GM18873 (cell line): Measurements from ENCODE around the gene ERBIN.
"Not testable (repeated sequence)": the region's sequence is repeated elsewhere in the genome, so short reads cannot be mapped to it uniquely, and the experiment has no call there.

ENCODE experiments used
- ATAC-seq: cut with Tn5 transposase; IDR thresholded peaks from one replicate; pipeline ENCODE4 v1.9.1; 2021; ENCODE audit warnings: mild to moderate bottlenecking, moderate library complexity, moderate number of reproducible peaks; ENCODE audit not compliant: unreplicated experiment, low FRiP score

The ERBIN gene

DNA sequence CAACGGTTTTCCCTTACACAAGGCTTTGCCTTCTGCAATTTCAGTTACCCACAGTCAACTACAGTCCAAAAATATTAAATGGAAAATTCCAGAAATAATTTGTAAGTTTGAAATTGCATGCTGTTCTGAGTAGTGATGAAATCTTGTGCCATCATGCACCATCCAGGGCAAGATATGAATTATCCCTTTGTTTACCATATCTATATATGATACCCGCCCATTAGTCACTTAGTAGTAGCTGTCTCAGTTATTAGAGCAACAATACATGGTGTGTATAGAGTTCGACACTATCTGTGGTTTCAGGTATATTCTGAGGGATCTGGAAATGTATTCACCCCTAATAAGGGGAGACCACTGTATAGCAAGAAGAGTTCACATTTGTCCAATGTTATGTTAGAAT is 29.4 kb downstream of the ERBIN start:
- no peak for ATAC-seq

DNA sequence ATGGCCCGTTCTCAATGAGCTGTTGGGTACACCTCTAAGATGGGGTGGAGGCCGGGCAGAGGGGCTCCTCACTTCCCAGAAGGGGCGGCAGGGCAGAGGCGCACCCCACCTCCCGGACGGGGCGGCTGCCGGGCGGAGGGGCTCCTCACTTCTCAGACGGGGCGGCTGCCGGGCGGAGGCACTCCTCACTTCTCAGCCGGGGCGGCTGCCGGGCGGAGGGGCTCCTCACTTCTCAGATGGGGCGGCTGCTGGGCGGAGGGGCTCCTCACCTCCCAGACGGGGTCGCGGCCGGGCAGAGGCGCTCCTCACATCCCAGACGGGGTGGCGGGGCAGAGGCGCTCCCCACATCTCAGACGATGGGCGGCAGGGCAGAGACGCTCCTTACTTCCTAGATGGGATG is 31.3 kb downstream of the ERBIN start:
- not testable (repeated sequence) for ATAC-seq

DNA sequence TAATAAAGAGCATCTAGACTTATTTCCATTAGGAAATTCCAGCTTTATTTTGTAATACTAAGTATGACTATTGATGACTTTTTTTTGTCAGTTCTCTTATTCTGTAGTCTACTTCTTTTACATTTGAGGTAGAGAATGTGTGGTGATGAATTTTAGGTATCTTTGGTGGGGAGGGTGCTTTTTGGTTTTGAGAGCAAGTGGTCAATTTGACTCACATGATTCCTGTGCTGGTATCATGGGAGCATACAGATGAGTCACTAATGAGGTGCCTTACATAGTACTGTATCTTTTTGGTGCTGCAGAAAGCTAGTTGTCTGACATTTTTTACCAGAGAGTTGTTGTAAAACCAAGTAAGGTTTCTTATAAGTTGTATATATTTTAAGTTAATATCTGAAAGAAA is 35.3 kb downstream of the ERBIN start:
- ATAC-seq, result peak; percentile 92

DNA sequence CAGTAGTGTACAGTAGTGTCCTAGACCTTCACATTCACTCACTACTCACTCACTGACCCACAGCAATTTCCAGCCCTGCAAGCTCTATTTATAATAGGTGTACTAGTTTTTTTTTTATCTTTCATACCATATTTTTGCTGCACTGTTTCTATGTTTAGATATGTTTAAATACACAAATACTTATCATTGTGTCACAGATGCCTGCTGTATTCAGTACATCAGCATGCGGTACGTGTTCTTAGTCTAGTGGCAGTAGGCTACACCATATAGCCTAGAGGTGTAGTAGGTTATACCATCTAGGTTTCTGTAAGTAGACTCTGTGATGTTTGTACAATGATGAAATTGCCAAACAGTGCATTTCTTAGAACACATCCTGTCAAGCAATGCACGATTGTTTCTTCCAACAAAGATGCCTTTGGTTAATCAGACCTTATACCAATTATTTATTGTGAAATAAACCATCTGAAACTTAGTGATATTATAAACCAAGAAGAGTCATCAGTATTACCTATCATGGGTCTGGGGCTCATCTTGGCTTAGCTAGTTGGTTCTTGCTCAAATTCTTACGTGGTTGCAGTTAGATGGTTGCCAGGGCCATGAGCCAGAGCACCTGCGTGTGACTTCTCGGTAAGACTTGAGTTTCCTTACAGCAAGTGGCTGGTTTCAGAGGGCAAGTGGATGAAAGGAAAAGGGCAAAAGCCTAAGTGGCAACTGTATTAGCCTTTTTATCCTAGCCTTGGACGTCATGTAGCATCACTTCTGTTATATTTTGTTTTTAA is 41.1 kb downstream of the ERBIN start:
- ATAC-seq, result no peak

DNA sequence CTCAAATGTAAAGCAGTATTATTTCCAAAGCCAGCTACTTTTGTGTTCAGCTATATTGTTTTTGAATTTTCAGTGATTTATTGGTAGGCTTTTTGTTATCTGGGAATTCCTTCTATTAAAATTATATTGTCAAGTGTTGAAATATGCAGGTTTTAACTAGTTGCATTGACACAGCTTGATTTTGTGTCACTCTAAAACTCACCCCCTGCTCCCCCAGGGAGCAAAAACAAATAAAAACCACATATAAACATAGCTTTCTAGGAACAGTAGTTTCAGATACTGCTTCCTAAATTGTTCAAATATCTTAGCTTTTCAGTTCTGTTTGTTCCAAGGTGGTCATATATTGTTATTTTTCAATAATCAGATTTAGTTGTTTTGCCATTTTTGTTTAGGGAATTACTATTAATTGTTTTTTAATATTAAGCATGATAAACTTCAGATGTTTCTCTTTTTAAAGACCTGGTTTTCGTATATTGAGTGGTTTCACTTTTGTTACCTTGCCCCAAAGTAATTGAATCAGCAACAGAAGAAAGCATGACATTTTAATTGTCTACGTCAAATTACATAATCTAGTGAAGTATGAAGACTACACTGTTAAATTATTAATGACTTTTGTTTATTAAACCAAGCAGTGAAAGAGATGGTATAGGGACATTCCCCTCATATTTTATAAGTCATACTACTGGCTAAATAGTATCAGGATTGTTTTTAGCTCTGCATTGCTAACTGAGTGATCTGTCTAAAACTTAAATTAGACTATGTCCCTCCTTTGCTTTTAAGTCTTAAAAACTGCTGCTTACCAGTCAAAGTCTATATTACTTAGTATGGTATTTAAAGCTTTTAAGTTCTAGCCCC is 43.4 kb downstream of the ERBIN start:
- ATAC-seq, result no peak

DNA sequence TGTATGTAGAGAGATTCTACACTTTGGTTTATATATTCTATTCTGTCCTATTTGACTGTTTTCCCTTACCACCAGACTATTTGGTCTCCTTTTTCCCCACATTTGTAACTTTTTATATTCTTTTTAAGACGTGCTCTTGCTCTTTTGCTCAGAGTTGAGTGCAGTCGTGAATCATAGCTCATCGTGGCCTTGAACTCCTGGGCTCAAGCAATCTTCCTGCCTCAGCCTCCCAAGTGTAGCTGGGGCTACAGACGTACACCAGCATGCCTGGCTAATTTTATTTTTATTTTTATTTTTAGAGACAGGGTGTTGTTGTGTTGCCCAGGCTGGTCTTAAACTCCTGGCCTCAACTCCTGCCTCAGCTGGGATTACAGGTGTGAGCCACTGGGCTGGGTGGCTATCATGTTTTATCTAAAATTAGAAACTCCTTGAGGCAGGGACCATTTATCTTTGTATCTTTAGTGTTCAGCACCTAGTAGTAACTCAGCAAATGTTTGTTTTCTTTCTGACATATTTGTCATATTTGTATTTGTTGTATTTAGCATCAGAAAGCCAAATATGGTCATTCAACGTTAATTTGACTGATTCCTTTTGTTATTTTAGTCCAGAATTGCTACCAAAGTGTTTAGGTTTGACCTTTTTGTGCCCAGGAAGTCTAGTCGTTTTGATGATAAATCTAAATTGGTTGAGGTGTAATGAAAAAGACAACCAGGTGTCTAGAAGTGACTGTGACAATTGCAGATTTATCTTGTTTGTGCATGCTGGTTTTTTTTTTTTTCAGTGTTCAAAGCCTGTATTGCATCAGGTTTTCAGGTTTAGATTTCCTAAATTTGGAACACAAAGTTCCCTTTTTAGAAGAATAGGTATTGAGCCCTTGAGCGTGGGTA is 44.3 kb downstream of the ERBIN start:
- no peak for ATAC-seq

DNA sequence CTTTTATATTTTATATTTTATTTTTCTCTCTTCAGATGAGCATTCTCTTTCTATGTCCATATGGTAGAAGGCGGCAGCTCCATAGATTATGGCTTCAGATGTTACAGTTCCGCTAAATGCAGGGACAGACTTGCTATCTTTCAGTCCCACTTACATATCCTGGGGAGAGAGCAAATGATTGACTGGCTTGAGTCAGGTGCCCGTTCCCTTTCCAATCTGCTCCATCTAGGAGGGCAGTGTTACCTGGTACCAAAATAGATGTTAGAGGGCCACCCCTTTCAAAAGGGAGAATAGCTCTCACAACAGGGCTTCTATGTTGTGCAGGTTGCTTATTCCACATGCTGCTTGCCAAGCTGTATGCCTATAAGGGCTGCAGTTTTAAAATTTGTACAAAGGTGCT is 45.3 kb downstream of the ERBIN start:
- no peak for ATAC-seq

DNA sequence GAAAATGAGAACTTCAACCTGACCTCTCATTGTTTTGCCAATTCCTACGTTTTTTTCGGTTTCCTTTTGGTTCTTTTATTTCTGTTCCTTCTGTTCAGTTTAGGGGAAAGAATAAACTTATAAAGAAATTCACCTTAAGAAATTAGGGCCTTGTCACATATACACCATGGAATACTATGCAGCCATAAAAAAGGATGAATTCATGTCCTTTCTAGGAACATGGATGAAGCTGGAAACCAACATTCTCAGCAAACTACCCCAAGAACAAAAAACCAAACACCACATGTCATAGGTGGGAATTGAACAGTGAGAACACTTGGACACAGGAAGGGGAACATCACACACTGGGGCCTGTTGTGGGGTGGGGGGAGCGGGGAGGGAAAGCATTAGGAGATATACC is 46.5 kb downstream of the ERBIN start:
- not testable (repeated sequence) for ATAC-seq

DNA sequence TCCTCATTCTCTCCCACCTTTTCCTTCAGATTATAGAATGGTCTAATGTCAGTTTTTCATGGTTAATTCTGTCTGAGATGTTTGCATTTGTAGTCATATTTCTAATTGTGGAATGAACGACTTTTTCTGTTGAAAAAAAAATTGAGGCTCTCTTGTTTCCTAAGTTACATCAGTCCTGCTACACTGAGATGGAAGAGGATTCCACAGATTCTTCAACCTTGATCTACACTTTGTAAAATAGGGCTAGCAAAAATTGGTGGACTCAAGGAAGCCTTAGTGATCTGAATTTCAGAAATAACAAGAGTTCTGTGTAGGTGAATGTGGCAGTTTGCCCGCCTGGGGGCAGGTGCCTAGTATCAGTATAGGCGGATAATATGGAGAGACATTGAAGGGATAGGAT is 51.9 kb downstream of the ERBIN start:
- no peak for ATAC-seq

DNA sequence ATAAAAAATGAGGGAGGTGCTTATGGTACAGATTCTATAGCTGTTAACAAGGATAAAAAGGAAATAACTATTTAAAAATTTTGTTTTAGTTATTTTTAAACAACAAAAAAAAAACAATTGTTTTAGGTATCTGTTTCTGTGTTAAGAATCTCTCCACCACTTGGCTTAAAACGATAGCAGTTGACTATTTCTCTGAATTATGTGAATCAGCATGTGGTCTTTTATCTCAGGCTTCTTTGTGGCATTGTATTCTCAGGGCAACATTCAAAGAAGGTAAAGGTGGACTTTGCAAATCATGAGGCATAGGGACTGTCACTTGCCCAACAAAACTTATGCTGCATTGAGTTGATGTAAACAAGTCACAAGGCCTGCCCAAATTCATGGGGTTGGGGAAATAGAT is 55.2 kb downstream of the ERBIN start:
- no peak for ATAC-seq

DNA sequence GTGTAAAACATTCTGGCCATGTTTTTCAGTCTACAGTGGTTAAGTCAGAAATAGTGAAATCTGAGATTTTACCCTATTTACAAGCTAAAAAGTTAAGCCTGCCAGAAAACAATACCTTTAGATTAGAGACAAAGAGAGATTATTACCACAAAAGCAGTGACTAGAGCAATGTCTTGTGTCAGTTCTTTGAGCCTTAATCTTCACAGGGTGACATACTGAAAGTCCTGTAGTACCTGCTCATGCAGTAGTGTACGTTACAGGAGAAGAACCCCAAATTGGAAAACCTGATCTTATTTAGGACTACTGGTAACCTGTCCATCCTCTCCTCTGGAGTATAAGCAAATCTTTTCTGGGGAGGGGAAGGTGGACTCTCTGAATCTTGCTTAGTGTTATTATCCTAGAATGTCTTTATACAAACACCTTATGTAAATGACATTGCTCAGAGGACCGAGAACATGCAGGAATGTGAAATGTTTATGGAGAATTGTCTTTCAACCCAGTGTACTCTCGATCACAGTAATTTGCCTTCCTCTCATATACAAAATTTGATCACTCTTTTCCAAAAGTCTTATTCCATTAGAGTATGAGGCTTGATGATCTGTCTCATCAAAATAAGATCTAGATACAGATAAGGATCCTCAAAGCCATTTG is 55.7 kb downstream of the ERBIN start:
- ATAC-seq, result no peak

DNA sequence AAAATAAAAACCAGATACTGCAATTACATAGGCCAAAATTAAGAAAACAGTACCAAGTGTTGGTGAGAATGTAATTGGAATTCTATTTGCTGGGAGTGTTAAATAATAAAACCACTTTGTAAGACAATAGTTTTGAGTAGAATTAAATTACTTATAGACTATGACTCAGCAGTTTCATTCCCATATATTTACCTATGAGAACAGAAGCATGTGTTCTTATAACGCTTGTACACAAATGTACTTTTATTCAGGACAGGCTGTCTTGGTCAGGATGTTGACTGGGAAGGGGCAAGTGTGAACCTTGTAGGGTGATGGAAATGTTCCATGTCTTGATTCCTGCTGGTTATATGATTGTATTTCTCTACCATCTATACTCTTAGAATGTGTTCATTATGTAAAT is 56.3 kb downstream of the ERBIN start:
- ATAC-seq, result no peak

DNA sequence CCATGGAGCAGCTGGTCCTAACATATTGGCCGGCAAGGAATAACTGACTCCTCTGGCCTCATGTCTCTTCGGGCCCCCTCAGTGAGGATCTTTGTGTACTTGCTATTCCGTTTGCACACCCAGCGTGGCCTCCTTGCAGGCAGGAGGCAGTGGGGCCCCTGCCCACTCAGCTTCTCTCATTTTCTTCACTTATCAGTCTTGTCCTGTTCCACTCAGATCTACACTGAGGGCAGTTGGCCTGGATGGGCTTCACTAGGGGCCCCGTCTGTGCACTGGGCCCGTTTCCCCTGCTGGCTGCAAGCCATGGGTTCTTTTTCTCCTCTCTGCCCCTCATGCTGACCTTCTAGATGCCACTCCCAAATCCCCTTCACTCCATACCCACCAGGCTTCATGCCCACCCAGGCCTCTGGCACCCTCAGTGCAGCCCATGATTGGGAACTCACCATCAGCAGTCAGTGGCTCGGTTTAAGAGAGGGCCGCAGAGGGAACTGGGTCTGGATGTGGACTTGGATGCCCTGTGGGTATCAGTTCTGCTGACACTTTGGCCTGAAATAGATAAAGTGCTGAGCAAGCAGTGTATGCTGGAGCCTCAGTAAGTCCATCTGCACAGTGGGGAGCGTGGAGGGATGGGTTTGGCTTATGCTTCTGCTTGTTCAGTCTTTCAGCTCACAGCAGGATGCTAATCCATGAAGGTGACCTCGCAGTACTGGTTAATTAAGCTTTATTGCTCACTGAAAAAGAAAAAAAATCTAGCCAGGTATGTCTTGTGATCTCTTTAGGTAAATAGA is 57.9 kb downstream of the ERBIN start:
- ATAC-seq, result no peak

DNA sequence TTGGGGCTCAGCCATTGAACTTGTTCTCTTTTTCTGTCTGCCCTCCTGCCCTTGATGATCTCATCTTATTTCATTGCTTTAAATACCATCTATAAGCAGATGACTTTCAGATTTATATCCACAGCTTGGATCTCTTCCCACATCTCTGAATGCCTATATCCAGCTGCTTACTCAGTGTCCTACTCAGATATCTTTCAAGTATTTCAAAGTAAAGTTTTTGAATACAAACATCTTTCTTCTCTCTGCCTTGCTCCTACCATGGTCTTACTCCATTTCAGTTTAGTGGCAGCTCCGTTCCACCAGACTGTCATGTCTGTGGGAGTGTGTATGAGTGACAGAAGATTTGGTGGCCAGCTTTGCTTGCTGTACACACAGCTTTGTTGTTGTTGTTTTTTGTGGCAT is 59.7 kb downstream of the ERBIN start:
- ATAC-seq, result no peak

DNA sequence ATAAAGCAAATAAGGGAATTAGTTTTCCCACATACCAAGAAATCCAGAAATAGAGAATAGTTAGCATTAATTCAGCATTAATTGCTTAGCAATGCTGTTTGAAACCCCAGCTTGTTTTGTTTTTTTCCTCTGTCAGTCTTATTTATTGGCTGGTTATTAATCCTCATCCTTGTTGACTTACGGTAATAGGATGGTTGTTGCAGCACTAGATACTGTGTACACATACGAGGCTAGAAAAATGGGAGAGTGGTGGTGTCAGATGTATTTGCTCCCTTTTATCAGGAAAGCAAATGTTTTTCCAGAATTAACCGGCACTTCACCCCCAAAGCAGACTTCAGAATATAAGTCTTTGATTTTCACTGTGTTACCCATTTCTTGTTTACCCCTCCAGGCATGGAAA is 60.4 kb downstream of the ERBIN start:
- ATAC-seq, result no peak

DNA sequence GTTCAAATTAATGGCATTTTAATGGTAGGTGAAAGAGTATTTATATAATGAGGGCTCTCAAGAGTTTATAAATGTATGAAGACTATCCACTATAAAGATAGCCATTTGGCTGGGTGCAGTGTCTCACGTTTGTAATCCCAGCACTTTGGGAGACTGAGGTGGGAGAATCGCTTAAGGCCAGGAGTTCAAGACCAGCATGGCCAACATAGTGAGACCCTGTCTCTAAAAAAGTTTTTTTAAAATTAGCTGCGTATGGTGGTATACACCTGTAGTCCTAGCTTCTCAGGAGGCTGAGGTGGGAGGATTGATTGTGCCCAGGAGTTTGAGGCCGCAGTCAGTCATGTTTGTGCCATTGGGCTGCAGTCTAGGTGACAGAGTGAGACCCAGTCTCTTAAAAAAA is 61.6 kb downstream of the ERBIN start:
- ATAC-seq, result no peak

DNA sequence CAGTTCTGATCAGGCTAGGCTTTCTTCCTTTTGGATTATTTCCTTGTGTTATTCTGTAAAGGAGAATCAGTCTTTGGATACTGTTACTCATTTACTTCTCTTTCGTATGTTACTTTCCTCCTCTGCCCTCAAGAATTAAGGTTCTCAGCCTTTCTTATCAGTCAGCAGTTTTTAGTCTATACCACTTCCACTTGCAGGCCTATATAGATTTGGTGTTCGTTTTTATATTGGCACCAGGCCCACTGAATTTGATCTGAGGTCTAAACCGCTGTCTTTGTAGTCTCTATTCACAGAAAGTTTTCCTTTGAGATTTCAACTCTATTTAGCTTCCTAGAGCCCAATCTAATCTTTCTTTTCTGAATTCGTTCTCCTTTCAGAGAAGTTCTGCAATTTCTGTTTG is 62.8 kb downstream of the ERBIN start:
- ATAC-seq, result no peak

DNA sequence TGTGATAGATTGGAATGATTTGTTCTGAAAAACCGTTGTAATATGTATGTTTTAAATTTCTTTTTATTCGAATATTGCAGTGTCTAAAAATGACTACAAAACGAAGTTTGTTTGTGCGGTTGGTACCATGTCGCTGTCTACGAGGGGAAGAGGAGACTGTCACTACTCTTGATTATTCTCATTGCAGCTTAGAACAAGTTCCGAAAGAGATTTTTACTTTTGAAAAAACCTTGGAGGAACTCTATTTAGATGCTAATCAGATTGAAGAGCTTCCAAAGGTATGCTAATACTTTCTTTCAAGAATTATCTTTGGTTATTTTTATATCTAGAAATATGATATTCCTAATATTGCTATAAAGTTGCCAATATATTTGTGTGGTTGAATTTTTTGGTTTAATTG is 66.3 kb downstream of the ERBIN start:
- ATAC-seq, result no peak

DNA sequence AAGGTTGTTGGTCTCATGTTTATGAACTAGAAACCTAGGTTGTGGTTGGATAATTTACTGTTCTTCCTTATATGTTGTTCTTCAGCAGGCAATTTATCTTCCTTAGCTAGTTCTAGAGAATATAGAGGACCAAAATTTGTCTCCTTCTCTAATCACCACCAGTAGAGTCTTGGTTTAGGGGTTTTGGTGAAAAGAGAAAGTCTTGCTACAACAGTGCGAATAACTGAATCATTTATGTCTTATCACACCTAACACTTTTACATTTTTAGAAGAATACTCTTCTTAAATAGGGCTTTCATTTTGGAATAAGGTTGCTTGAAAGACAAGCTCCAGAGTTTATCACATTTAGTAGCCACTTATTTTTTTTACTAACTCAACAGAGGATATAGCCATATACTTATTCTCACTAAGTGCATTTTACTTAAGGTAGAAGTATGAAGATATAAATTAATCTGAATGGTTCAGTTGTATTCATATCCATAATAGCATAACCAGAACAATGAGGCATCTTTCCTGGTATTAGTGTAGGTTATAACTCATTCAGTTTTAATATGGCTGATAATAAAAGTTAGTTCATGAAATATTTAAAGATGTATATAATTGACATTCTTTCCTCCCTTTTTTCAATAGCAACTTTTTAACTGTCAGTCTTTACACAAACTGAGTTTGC is 67.9 kb downstream of the ERBIN start:
- no peak for ATAC-seq
